ENCODE data around the gene COPS2. TPM values are rescaled to one million over a fixed set of nuclear protein-coding genes. Genes with fewer than 3 reads are reported as not detected.

Gene COPS2
- total RNA-seq, 1 experiment from 2014 or later = 83.8 TPM

- Mint-ChIP-seq H3K9me3 (ENCODE audit: unreplicated experiment) (no peaks in the 10 kb centered on the region), H3K4me3 (ENCODE audit: unreplicated experiment) (no peak overlapping the region), H3K4me1 (ENCODE audit: low read depth, unreplicated experiment) (no peaks in the 10 kb centered on the region), H3K27me3 (ENCODE audit: insufficient read depth, unreplicated experiment) (no peaks in the 10 kb centered on the region), H3K27ac (ENCODE audit: unreplicated experiment) (no peak overlapping the region), H3K36me3 (ENCODE audit: insufficient read depth, unreplicated experiment) (peaks cover 5% of the 10 kb centered on the region)
- no peak for TF ChIP-seq CTCF (IDR thresholded peaks at IDR 0.05; ENCODE audit: insufficient read depth in 1 of 2, low read depth in 1 of 2, low read length in 1 of 2, severe bottlenecking in 1 of 2, unreplicated experiment in 1 of 2)
- no peaks in the 10 kb centered on the region for H3K27me3 ChIP-seq (replicated peaks; ENCODE audit: control insufficient read depth, insufficient read depth, low read length)
- H3K4me1 ChIP-seq = no peaks in the 10 kb centered on the region; the same call in 1 of the 2 replicates
- H3K4me3 ChIP-seq (ENCODE audit: low read depth, low read length) = no peak overlapping the region
- no peaks in the 10 kb centered on the region for H3K9me3 ChIP-seq
- CTCF ChIA-PET = no interaction called here
- DNase-seq = no peak
- POLR2A ChIA-PET = no interaction called here
- intact Hi-C loops (cut with micrococcal nuclease; ENCODE audit: unreplicated experiment) = no loop called here
- peaks cover 1% of the 10 kb centered on the region; the same call in 1 of the 2 replicates for H3K36me3 ChIP-seq (ENCODE audit: control insufficient read depth, insufficient read depth, low read length)
- no TSS peak for BruUV-seq (replicated peaks)
Observed at GRCh38 chr15:49189631-49190030, 34.2 kb upstream of the COPS2 start.

- POLR2A ChIA-PET = no interaction called here
Observed at GRCh38 chr15:49188933-49189332, 33.5 kb upstream of the COPS2 start.

GRCh38 chr15:49187549-49188245, 32.3 kb upstream of the COPS2 start:
- Mint-ChIP-seq H3K27me3 (ENCODE audit: insufficient read depth, unreplicated experiment) (no peaks in the 10 kb centered on the region), H3K36me3 (ENCODE audit: insufficient read depth, unreplicated experiment) (peaks cover 10% of the 10 kb centered on the region), H3K9me3 (ENCODE audit: unreplicated experiment) (no peaks in the 10 kb centered on the region), H3K4me1 (ENCODE audit: low read depth, unreplicated experiment) (no peaks in the 10 kb centered on the region), H3K27ac (ENCODE audit: unreplicated experiment) (no peak overlapping the region), H3K4me3 (ENCODE audit: unreplicated experiment) (no peak overlapping the region)
- ChIA-PET CTCF (no interaction called here), POLR2A (interaction anchor here (0.6 kb wide), 1 partner anchor 1826 kb away, joined by 3 read pairs; no protein-coding TSS in a partner anchor)
- no peak for DNase-seq
- TF ChIP-seq CTCF (IDR thresholded peaks at IDR 0.05; ENCODE audit: insufficient read depth in 1 of 2, low read depth in 1 of 2, low read length in 1 of 2, severe bottlenecking in 1 of 2, unreplicated experiment in 1 of 2) = no peak
- Histone ChIP-seq H3K36me3 (ENCODE audit: control insufficient read depth, insufficient read depth, low read length) (peaks cover 1% of the 10 kb centered on the region; the same call in 1 of the 2 replicates), H3K27me3 (replicated peaks; ENCODE audit: control insufficient read depth, insufficient read depth, low read length) (no peaks in the 10 kb centered on the region), H3K4me3 (ENCODE audit: low read depth, low read length) (no peak overlapping the region), H3K4me1 (no peaks in the 10 kb centered on the region; the same call in 1 of the 2 replicates), H3K9me3 (no peaks in the 10 kb centered on the region)
- intact Hi-C loops (cut with micrococcal nuclease; ENCODE audit: unreplicated experiment) = no loop called here
- no TSS peak for BruUV-seq (replicated peaks)

More at GRCh38 chr15:49188933-49189332, 33.5 kb upstream of the COPS2 start:
- BruUV-seq (replicated peaks) = no TSS peak
- Mint-ChIP-seq H3K4me3 (ENCODE audit: unreplicated experiment) (no peak overlapping the region), H3K9me3 (ENCODE audit: unreplicated experiment) (no peaks in the 10 kb centered on the region), H3K4me1 (ENCODE audit: low read depth, unreplicated experiment) (no peaks in the 10 kb centered on the region), H3K36me3 (ENCODE audit: insufficient read depth, unreplicated experiment) (peaks cover 10% of the 10 kb centered on the region), H3K27me3 (ENCODE audit: insufficient read depth, unreplicated experiment) (no peaks in the 10 kb centered on the region), H3K27ac (ENCODE audit: unreplicated experiment) (no peak overlapping the region)
- no peak overlapping the region for H3K4me3 ChIP-seq (ENCODE audit: low read depth, low read length)
- CTCF ChIA-PET = no interaction called here
- no peaks in the 10 kb centered on the region for H3K27me3 ChIP-seq (replicated peaks; ENCODE audit: control insufficient read depth, insufficient read depth, low read length)
- intact Hi-C loops (cut with micrococcal nuclease; ENCODE audit: unreplicated experiment) = no loop called here
- DNase-seq = no peak
- TF ChIP-seq CTCF (IDR thresholded peaks at IDR 0.05; ENCODE audit: insufficient read depth in 1 of 2, low read depth in 1 of 2, low read length in 1 of 2, severe bottlenecking in 1 of 2, unreplicated experiment in 1 of 2) = no peak
- no peaks in the 10 kb centered on the region; the same call in 1 of the 2 replicates for H3K4me1 ChIP-seq
- H3K36me3 ChIP-seq (ENCODE audit: control insufficient read depth, insufficient read depth, low read length) = peaks cover 1% of the 10 kb centered on the region; the same call in 1 of the 2 replicates
- H3K9me3 ChIP-seq = no peaks in the 10 kb centered on the region

All from Caco-2 (cell line).